Testis (tissue), 2 donors: ENCODE results near the gene STK38.

Experiments used
- POLR2A ChIP-seq: fragments of 450-650 bp; IDR thresholded peaks from one replicate; pipeline ENCODE4 v1.6.1; 2017; ENCODE audit warnings: antibody characterized with exemption, mild to moderate bottlenecking, moderate library complexity
- TF ChIP-seq, protein P1 (sequence below), 3 experiments: fragments of 450-650 bp in 2 of 3; fragments of 200-600 bp in 1 of 3; sonication (generic) in 1 of 3; IDR thresholded peaks; one replicate each; pipeline ENCODE4 v1.5.1; 2016 to 2019; ENCODE audit warnings: antibody characterized with exemption in 3 of 3, mild to moderate bottlenecking in 2 of 3, moderate library complexity in 1 of 3

DNA sequence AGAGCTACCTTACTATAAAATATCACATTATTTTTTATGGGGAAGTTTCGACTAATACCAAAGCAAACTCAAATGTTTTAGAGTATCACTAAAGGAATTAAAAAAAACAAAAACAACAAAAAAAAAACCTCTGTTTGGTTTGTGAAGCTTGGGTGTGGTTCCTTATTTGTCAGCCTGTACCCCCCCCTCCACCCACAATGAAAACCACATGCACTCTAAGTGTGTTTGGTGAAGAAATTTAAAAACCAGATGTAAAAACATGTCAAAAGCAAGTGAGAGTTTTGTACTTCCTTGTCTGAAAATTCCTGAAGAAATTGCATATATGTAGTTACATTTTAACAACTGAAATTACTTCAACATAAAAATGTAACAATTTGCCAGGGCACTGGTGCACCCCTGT, 3.1 kb downstream of the STK38 start:
- TF ChIP-seq, protein P1, sequence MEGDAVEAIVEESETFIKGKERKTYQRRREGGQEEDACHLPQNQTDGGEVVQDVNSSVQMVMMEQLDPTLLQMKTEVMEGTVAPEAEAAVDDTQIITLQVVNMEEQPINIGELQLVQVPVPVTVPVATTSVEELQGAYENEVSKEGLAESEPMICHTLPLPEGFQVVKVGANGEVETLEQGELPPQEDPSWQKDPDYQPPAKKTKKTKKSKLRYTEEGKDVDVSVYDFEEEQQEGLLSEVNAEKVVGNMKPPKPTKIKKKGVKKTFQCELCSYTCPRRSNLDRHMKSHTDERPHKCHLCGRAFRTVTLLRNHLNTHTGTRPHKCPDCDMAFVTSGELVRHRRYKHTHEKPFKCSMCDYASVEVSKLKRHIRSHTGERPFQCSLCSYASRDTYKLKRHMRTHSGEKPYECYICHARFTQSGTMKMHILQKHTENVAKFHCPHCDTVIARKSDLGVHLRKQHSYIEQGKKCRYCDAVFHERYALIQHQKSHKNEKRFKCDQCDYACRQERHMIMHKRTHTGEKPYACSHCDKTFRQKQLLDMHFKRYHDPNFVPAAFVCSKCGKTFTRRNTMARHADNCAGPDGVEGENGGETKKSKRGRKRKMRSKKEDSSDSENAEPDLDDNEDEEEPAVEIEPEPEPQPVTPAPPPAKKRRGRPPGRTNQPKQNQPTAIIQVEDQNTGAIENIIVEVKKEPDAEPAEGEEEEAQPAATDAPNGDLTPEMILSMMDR (IDR thresholded peaks at IDR 0.05), result no peak
- no peak for TF ChIP-seq POLR2A
